Suppressor macrophage (primary cell): ENCODE measurements around the gene SF1.

Source experiments
- DNase-seq, 4 experiments: peaks; one replicate each; pipeline ENCODE4 v3.0.0-alpha.2; 2020 to 2022

SF1 gene

DNA sequence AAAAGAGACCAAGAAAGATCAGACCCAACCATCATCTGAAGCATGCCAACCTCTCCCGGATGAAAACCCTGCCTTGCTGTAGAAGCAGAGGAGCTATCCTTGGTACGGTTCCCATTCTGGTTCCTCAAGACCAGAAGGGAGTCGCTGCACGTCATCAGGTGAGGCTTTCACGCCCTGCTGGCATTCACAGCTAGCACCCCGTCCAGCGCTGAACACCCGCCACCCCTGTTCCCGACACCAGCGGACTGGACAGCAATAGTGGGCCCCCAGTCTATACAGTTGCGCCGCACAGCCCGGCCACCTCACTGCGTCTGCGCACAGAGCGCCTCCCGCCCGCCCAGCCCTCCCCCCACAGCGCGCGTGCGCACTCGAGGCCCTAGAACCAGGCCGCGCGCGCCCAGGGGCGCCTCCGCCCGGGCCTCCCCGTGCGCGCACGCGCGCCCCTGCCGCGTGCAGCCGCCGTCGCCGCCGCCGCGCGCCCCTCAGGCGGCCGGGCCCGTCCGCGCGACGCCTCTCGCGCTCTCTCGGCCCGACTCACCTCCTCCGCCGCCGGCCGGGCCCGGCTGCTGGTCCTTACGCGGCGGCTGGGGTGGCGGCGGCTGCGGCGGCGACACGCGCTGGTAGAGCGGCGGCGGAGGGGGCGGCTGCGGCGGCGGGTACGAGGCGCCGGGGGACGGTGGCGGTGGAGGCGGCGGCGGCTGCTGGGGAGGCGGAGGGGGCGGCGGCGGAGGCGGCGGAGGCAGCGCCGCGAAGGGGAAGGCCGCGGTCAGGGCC, 706 bp downstream of the SF1 start:
- peak; percentile 91 to 97 (median 94) for DNase-seq

DNA sequence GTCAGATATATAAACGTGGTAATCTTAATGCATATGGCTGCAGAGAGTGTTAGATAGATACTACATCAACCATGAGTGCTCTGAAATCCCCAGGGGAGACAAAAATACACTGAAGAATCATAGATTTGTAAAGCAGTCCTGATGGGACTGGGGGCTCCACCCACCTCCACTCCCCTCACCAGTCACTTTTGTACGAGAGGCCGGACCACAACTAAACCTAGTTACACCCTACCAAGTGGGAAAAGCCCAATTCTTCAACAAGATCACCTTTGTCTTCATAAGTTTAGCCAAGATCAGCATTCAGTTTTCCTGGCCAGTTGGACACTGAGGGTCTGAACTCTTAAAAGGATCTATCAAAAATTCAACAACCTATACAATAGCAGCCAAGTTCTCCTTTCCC, 1.5 kb downstream of the SF1 start:
- DNase-seq = no peak

DNA sequence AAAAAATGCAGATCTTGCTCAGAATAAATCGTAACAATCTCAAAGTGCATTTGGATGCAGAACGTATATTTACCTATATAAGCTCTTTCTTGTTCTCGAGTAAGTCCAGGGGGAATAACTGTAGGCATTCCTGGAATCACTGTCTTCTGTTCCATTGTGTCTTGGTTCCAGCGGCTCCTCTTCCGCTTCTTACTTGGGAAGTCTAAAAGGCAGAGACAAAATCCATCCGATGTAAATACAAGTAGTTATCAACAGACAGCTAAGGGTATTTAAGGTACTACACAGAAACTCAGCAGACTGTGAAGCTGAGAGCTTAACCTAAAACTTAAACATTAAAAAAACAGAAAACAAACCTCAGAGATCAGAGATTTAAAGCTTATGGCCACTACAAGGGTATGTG, 1.9 kb downstream of the SF1 start:
- DNase-seq = no peak

DNA sequence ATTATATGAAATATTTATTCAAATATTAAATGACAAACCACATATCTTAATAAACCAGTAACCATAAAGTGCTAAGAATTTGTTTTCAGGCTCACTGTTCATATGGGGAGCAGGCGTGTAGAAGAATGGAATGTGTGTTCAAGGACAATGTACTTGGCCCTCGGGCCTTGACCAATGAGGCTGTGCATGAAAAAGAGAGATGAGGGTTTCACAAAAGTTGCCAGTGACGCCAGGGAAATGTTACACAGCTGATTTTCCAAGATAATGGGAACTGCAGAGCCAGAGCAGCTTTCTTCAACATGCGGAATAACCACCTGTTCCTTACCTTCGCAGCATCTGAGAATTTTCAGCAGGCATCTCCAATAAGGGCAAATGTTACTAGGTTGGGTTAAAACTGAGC, 4.2 kb downstream of the SF1 start:
- DNase-seq = no peak

DNA sequence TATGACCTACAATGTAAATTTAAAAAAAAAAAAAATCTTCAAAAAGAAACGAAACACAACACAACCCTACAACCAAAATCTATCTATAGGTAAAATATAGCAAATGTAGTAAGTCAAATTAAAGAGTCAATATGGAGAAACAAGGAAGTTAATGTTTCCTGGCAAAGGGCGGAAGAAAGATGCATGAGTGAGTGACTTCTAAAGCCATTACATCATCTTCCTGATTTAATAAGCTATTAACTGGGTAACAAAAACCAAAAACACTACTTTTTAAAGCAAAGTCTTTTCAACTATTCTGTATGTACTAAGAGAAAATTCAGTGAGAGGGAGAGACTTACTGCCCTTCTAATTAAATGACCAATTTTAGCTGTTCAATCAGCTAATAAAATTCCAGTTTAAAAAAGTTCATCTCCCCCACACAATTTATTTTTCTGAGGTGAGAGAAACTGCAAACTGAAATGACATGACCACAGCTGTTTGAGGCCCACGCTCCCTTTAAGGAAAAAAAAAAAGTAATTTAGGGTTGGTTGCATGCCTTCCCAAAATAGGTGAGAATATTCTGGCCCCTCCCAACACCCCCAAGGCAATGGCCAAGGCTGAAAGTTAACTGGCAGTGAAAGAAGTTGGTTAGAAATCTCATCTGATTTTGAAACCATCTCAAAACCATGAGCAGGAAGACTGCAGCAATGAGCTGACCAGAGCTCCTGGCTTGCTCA, 5.9 kb downstream of the SF1 start:
- peak; percentile 27 to 74 (median 58) for DNase-seq

DNA sequence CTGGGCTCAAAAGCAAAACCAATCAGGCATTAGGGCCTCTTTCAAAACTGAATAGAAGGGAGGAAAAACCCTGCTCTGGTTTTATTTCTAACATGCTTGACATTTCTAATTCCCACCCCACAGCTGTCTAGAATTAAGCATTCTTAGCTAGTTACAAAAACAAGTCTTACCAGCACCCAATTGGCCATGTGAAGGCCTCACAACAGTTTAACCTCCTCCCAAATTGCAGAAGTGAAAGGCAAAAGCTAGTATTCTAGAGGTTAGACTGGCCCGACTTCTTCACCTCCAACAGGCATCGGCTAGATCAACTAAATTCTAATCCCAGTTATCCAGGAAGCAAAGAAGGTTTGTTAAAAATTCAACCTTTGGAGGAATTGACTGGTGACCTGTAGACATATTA, 6.5 kb downstream of the SF1 start:
- DNase-seq = peak; percentile 39 to 57 (median 50)

DNA sequence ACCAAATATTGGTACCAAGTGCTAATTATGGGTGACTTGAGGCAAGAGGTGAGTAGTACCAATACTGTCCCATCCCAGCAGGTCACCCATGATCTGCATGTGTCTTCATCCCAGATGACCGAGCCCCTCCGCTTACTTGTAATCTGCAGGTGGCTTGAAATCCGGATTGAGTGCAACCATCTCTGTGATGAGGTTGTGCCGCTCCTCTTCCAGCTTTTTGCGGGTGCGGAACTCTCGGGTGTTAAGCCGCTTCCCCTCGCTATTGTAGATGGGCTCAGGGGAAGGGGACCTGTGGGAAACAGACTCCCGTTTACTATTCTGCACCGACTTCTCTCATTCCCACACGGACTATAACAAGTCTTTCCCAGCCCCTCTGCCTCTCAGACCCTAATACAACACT, 8.2 kb downstream of the SF1 start:
- DNase-seq = no peak

DNA sequence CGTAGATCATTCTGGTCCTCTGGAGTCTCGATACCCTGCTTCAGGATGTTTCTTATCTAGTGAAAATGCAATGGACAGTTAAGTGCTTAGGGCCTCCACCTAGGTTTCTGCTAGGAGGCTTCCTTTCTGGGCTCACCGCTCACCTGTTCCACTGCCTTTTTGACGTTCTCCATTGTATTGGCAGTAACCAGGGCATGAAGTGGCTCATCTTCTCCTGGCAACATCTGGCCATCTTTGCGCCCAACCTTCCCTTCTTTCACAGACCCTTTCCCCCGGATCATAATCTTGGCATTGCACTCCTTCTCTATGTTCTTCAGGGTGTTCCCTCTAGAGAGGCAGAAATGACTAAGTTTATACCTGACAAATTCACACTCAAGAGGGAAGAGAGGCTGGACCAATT, 9.1 kb downstream of the SF1 start:
- no peak for DNase-seq

DNA sequence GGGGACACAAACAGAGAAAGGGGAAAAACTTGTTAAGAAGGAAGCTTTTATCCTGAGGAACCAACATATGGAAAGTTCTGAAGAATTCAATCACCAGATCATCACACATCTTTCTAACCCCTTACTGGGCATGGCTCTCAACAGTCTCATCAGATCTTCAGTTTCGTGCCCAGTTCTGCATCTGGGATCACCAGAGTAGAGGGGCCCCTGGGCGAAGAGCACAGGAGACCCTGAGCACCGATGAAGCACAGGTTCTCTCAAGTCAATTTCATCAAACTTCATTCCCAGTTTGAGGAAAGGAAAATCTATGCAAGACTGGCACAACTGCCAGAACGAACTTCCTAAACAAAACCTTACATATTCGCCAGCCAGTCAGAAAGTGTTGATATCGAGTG, 10.0 kb downstream of the SF1 start:
- DNase-seq = no peak

DNA sequence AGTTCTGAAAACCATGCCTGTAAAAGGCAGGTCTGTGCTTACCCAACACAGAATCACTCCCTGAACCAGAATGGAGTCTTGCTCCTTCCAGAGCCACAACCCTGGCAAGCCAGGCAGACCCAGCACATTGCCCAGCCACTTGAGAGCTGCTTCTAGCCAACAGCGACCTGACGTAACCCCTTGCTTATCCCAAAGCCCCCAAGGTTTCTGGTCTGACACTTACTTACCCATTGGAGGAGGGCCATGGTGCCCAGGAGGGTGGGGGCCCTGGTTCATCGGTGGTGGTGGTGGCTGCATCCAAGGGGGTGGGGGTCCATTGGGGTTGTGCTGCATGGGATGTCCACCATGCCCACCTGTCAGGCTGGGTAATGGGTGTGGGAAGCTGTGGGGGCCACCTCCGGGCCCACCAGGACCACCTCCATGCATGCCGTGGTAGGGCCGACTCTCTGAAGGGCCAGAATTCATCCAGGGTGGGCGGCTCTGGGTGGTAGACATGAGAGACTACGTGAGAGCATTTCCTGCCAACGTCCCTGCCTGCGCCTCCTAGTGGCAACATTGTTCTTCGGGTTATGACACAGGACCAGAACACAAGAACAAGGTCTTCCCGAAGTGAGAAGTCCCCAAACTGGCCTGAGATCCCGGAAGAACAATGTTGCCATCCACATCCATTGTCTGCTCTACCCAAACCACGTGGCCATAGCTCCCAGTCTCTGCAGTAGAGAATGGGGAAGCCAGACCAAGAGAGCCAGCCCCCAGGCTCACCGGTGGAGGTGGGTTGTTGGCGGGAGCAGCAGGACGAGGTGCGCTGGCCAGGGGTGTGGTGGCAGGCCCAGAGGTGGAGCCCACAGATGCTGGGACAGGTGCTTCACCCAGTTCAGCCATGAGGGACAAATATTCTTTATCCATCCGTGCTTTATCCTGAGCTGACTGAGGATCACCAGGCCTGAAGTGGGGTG, 10.7 kb downstream of the SF1 start:
- peak; percentile 79 to 91 (median 84) for DNase-seq

DNA sequence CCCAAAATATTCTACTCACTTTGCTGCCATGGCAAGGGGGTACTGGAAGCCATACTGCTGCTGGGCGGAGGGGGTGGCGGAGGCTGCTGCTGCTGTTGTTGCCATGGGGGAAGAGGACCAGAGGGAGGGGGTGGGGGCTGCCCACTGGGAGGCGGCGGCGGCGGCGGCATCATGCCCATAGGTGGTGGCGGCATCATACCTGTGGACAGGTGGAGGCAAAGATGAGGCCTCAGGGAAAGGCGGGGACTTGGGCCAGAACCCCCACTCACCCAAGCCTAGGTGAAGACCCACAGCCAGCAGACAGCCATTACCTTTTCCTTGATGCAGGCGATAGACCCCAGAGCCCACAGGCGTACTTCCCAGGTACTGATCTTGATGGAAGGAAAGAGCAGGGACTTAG, 11.5 kb downstream of the SF1 start:
- DNase-seq = no peak

DNA sequence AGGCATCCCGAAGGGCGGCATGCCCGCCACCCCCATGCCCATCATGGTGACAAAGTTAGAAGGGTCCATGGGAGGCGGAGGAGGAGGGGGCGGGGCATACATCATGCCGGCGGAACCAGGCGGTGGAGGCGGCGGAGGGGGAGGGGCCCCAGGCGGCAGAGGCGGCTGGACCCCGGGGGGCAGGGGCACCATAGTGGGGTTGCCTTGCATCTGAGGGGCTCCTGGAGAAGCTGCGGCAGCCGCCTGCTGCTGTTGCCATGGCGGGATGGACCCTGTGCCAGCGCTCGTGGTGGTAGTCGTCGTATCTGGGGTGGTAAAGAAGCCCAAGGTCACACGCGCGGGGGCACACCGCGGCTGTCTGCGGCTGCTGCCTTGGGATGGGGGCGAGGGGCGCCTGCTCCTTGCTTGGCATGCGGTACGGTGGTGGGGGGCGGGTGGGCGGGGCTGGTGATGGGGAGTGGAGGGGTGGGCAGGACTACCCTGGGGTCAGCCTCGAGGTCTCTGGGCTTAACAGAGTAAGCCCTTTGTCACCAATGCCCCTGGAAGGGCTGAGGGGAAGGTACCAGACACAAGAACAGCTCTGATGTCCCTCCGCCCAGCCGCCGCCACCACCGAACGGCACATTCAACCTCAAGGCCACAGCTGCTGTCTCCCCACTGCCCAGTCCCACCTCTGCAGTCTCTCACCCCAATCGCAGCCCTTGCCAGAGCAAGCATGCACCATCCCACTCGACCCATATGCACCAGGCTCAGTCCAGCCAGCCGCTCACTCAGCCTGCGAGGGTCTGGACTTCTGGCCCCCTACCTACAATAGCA, 12.3 kb downstream of the SF1 start:
- no peak for DNase-seq

DNA sequence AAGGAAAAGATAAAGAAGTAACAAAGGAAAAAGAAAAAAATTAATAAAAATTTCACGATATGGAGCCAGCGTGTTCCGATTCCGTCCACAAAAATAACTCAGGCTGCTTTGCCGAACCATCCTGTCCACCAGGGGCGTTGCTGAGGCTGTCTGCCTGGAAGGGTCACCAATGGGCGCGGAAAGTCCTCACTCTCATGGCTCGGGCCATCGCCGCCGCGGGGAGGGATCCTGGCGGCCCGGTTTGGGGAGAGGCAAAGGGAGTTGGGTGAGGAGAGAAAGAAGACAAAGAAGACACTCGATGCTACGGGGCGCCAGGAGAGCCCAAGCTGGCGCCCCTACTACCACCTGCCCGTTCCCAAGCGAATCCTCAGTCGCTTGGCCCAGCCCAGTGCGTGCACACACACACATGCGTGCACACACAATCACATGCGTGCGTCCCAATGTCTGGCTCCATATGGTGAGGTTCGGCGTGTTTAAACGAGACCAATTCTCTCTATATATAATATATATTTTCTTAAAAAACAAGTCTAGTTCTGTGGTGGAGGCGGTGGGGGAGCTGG, 13.0 kb downstream of the SF1 start:
- DNase-seq = no peak

DNA sequence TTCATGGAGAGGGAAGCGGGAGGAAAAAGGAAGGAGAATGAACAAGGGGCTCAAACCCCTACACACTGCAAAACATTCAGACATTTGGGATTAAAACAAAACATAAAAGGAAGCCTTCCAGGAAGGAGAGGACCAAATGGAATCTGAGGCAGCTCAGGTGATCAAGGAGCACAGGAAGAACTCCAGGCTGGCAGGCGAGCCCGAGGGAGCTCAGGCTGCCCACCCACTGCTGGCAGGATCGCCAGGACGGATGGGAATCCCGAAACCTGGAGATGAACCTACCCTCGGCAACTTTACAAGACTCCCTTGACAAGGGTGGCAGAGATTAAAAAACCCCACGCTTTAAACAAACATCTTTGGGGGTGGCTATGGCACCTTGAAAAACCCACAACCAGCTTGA, 13.6 kb downstream of the SF1 start:
- DNase-seq = no peak

DNA sequence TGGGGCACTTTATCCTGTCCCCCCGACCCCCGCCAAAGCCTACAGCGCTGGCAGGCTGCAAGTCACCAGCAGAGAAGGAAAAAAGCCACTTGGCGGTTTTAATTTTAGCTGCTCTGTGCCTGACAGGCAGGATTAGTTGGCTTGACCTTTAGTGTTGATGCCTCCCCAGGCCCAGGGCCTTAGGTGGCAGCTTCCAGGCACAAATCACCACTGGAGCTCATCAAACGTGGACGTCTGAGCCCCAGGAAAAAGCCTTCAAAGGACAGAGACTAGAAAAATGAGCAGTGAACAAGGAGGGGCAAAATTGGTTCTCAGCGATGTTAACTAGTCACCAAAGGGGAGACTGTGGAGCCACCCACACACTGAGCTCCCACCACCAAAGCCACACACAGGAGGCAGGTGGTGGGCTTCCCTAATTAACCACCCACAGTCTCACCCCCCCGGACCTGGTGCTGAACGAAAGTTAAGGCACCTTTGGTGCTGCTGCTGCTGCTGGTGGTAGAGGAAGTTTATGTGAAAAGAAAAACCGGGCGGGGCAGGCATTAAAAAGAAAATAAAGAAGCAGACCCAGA, 14.2 kb downstream of the SF1 start:
- DNase-seq = no peak

DNA sequence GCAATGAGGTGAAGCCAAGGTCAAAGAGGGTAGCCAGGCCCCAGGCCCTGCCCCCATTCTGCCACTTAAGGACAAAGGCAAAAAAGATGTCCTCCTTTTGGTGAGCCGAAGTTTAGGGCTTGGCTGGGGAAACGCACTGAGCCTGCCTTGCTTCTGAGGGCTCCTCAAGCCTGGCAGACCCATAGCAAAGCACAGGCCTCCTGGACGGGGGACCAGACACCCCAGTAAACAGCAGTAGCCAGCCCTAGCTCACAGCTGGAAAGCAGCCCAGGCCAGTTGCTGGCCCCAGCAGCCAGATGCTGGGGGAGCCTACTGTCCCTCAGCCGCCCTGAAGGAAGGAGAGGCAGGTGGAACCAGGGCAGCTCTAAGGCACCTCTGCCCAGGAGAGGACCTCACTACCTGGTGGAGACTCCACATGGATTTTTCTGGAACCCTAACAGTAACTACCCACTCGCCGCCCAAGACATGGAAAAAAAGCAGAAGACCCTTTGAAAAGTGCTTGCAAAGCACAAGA, 14.8 kb downstream of the SF1 start:
- DNase-seq = no peak

DNA sequence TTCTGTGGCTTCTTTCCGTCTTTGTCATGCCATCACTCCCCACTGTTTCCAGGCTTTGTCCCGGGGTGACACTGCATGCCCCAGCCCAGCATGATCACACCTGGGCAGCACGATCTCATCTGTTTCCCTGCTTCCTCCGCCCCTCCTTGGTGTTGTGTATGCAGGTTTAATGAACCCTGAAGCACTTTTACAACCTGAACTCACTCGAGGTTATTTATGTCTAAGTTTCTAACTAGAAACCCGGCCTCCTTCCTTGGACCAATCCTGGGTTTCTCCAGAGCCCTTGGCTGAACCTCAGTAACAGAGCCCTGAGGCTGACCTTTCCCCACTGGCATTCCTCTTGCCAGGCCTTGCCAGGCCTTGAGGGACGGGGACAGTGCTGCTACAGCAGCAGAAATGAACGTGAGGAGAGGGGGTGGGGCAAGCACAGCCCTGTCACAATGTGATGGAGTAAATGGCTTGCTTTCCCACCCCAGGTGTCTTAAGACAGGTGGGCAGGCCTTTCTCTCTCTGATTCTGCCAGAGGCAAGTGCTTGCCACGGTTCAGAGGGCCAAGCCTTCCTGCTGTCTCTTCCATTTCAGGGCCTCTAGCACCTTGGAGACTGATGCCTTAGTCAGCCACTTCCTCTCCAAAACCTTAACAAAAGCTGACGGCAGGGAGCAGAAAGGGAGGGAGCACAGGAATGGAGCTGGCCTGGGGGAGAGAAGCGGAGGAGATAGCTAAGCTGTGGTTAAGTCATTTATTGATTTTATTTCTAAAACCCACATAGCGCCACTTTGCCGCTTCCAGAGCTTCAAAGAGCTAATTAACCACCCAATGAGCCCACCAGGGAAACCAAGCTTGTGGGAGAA, 15.4 kb downstream of the SF1 start:
- no peak for DNase-seq

DNA sequence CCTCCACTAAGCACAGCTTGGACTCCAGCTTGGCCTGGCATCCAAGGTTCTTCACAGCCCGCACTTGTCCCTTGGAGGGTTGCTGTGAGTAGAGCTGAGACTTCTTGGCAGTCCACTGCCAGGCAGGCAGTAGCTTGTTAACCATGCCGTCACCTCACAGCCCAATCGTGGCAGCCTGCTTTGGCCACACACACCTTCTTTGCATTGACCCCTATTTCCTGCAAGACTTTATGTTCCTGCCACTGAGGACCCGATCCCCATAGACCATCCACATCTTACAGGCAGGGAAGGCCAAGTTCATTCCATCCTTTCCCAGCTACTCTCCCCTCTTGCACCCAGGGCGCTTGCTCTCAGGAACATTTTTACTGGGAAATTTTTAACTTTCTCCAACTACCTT, 16.1 kb downstream of the SF1 start:
- no peak for DNase-seq

DNA sequence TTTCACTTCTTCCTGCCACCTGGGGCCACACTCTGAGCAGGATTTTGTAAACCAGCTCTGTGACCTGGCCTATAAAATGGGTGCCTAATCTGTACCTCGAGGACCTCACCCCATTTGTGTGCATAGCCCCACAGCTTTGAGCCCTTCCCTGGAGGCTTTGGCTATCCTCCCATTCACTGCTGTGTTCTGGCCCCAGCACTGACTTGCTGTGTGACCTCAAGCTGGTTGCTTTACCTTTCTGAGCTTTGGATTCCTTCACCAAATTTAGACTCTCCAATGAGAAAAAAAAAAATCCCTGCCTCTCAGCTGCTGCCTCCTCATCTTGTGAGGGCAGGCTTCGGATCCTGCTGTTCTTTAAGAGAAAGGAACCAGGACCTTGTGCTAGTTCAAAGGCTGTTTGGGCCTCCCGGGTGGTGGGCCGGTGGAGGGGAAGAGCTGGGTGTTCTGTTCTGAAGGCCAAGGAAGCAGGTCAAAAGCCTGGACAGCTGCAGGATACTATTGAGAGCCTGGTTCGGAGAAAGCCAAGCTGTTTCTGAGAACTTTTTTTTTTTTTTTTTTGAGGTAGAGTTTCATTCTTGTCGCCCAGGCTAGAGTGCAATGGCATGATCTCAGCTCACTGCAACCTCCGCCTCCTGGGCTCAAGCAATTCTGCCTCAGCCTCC, 17.5 kb downstream of the SF1 start:
- DNase-seq = no peak
